Suppressor macrophage (primary cell): ENCODE data around the gene PROM1.
A peak's percentile ranks its signal among the peaks of the same experiment; 100 is the strongest.

ENCODE experiments used
- DNase-seq, 4 experiments: peaks; one replicate each; pipeline ENCODE4 v3.0.0-alpha.2; 2020 to 2022

The PROM1 gene

DNA sequence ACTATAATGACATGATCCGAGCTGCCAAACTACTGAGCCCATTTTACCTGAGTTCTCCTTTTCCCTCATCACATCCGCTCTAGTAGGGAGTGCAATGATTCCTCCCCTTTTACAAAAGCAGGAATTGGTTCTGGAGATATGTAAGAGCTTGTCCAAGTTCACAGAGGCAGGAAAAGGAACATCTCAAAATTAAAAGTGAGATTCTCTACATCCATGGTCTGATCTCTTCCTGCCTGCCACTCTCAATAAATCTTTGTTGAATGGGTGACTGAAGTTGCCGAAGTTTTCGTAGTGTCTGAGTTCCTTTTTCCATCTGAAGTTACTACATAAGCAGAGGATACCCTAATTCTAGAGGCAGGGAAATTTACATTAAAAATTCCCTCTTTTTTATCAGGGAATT lies 145.2 kb downstream of the PROM1 start, which contains the start of gene FGFBP1:
Gene FGFBP1, minus strand, starts transcription at position 101 of the 400 bp plus-strand sequence. CDS start 2,108 bp downstream, outside the sequence.
- no peak for DNase-seq

- DNase-seq, result no peak
These were observed 145.6 kb downstream of the PROM1 start for GRCh38 chr4:15938182-15938581.

DNA sequence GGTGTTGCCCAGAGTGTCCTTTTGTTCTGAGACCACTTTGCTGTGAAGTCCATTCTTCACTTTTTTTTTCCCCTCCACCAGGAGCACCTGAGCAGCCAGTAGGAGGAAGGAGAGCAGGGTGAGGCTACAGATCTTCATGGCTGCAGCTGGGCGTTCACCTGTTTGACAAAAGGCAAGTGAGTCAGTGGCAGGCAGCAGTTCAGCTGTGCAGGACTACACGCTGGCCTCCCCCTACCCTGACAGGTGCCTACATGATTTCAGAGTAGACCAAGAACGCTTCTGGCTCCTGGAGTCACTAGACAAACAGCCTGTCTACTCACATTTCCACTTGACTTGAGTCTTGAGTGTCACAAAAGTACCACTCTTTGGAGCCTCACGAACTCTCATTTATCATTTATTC lies 147.3 kb downstream of the PROM1 start:
- no peak for DNase-seq

- no peak for DNase-seq
These were observed 148.1 kb downstream of the PROM1 start for GRCh38 chr4:15935504-15936402.

- DNase-seq, result no peak
These were observed 149.6 kb downstream of the PROM1 start for GRCh38 chr4:15934259-15934658.

DNA sequence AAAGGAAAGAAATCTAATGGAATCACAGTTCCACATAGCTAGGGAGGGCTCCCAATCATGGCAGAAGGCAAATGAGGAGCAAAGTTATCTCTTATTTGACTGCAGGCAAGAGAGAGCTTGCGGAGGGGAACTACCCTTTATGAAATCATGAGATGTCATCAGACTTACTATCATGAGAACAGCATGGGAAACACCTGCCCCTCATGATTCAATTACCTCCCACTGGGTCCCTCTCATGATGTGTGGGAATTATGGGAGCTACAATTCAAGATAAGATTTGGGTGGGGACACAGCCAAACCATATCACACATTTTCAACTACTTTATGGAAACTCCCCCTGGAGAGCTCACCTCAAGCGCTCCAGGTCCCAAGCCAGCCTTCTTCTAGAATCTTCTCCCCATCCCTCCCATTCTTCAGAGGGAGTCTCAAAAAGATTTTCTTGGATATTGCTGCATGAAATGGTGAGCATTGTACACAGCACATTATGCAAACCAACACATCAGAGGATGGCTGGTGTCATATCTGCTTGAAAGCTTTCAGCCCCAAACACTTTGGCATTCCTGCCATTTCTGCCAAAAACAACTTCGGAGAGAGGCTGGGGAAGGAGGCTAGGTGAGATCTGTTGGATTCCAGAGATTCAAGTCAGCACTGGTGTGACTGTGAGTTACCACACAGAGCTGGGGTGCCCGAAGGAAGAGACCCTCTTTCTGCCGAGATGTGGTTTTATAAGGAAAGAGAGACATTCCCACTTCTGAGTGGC lies 152.2 kb downstream of the PROM1 start:
- DNase-seq, result peak in 2 of 4 experiments; percentile 4 to 7

DNA sequence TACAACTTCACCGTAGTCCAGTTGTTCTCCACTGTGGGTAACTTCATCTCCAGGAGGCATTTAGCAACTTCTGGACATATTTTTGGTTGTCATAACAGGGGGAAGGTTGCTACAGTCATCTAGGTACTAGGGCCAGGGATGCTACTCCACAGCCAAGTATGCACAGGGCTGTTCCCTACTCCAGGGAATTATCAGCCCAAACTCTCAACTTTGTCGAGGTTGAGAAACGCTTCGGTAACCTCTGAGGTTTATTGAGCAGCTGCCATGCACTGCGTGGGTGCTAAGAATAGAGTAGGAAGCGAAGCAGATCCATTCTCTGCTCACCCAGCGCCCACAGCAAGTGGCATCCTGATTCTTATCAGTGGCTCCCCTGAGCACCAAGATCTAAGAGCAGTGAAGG lies 153.5 kb downstream of the PROM1 start:
- DNase-seq, result no peak

GRCh38 chr4:15929540-15929939 lies 154.3 kb downstream of the PROM1 start:
- no peak for DNase-seq

GRCh38 chr4:15928883-15929282 lies 154.9 kb downstream of the PROM1 start:
- DNase-seq, result no peak

- DNase-seq, result no peak
These were observed 157.3 kb downstream of the PROM1 start for GRCh38 chr4:15926486-15926885.

DNA sequence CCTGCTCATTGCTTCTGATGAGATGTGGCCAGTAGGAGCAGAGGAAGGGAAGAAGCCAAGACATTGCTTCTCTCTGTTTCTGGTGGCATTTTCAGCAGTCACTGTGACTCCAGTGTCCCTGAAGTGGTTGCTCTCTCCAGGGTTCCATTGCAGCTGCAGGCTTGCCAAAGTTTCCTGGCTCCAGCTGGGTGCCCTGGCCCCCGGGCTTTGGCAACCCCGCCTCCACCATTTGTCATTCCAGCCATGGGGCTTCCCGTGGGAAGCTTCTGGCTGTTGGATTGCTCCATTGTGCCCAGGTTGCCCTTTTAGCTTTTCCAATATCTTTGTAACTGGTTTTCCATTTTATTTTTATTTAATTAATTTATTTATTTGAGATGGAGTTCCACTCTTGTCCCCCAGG lies 158.0 kb downstream of the PROM1 start:
- DNase-seq, result no peak

- no peak for DNase-seq
These were observed 162.3 kb downstream of the PROM1 start for GRCh38 chr4:15921592-15921932.

DNA sequence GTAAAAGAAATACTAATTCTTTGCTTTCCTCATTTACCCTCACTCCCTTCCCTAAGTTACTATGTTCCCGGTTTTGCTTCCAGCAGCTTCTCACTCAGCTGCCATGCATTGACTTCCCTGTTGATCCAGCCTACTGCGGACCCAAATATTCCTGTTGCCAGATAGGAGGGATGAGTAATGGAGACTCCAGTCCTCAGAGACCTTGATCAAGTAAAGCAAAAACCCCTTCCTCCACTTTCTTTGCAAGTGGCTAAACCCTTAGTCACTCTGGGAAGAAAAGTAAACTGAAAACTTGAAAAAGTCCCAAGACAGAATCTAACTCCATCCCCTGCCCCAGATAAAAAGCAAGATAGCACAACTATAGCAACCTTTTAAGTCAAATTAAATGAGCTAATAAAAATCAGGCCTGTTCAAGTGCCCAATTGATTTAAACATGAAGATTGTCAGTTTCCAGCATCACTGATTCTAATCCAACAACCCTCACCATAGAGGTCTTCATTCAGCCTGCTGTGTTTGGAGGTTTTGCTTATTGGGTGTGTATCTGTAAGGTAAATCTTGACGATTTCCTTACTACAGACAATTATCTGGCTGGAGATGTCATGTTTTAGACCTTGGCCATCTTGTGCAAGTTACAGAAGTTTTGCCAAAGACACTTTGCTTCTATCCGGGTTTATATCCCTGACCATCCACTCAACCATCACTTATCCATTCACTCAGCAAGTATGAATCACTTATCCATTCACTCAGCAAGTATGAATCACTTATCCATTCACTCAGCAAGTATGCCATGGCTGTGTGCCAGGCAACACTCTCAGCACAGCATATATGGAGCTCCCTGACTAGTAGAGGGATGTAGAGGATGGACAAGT lies 162.9 kb downstream of the PROM1 start:
- DNase-seq, result no peak

DNA sequence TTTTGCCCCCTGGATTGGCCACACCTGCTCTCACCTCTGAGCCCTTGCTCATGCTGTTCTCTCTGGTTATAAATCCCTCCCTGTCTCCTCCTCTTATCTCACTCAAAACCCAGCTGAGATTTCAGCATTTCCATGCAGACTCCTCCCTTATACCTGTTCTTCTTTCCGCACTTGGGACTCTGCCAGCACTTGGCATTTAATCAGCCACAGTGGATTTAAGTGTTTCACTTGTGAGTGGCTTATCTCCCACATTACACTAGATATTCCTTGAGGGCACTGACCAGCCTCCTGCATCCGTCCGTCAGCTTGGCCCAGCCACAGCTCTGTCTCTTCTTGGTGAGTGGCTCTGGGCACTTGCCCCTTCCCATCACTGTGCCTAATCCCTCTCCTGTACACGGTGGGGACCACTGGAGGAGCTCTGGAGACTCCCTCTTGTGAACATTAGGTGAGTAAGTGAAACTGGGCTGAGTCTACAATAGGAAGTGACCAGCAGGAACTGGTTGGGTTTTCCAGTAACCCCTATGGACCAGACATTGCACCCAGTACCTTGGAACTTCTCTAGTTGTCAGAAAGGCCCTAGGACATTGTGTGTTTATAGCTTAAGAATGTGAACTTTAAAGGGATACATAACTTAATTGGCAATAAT lies 165.2 kb downstream of the PROM1 start:
- DNase-seq, result no peak
